HCT116 (cell line): Measurements from ENCODE around the gene RGCC.
"Not testable (repeated sequence)": the region's sequence is repeated elsewhere in the genome, so short reads cannot be mapped to it uniquely, and the experiment has no call there.

ENCODE experiments used
- TF ChIP-seq, protein P1 (sequence below): IDR thresholded peaks from 2 replicates; pipeline ENCODE4 v1.6.1; 2012; ENCODE audit warnings: low read depth
- TF ChIP-seq, protein P2 (sequence below), 3 experiments: fragments of 200-600 bp in 1 of 3; sonication (generic) in 1 of 3; IDR thresholded peaks in 2 of 3; conservative IDR thresholded peaks in 1 of 3; 2 replicates each; pipeline ENCODE4 v1.5.1; 2012 to 2017; ENCODE audit warnings: low read depth in 2 of 3, low read length in 2 of 3, antibody characterized with exemption in 1 of 3, borderline replicate concordance in 1 of 3, control low read depth in 1 of 3, mild to moderate bottlenecking in 1 of 3, mixed read lengths in 1 of 3, mixed run types in 1 of 3, moderate library complexity in 1 of 3; ENCODE audit not compliant: insufficient read depth in 1 of 3

DNA sequence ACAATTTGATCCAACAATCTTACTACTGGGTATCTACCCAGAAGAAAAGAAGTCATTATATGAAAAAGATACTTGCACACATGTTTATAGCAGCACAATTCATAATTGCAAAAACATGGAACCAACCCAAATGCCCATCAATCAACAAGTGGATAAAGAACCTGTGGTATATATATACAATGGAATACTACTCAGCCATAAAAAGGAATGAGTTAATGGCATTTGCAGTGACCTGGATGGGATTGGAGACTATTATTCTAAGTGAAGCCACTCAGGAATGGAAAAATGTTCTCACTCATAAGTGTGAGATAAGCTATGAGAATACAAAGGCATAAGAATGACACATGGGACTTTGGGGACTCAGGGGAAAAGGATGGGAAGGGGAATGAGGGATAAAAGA lies 47.3 kb downstream of the RGCC start:
- TF ChIP-seq, protein P1, sequence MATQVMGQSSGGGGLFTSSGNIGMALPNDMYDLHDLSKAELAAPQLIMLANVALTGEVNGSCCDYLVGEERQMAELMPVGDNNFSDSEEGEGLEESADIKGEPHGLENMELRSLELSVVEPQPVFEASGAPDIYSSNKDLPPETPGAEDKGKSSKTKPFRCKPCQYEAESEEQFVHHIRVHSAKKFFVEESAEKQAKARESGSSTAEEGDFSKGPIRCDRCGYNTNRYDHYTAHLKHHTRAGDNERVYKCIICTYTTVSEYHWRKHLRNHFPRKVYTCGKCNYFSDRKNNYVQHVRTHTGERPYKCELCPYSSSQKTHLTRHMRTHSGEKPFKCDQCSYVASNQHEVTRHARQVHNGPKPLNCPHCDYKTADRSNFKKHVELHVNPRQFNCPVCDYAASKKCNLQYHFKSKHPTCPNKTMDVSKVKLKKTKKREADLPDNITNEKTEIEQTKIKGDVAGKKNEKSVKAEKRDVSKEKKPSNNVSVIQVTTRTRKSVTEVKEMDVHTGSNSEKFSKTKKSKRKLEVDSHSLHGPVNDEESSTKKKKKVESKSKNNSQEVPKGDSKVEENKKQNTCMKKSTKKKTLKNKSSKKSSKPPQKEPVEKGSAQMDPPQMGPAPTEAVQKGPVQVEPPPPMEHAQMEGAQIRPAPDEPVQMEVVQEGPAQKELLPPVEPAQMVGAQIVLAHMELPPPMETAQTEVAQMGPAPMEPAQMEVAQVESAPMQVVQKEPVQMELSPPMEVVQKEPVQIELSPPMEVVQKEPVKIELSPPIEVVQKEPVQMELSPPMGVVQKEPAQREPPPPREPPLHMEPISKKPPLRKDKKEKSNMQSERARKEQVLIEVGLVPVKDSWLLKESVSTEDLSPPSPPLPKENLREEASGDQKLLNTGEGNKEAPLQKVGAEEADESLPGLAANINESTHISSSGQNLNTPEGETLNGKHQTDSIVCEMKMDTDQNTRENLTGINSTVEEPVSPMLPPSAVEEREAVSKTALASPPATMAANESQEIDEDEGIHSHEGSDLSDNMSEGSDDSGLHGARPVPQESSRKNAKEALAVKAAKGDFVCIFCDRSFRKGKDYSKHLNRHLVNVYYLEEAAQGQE: not testable (repeated sequence)
- TF ChIP-seq, protein P2, sequence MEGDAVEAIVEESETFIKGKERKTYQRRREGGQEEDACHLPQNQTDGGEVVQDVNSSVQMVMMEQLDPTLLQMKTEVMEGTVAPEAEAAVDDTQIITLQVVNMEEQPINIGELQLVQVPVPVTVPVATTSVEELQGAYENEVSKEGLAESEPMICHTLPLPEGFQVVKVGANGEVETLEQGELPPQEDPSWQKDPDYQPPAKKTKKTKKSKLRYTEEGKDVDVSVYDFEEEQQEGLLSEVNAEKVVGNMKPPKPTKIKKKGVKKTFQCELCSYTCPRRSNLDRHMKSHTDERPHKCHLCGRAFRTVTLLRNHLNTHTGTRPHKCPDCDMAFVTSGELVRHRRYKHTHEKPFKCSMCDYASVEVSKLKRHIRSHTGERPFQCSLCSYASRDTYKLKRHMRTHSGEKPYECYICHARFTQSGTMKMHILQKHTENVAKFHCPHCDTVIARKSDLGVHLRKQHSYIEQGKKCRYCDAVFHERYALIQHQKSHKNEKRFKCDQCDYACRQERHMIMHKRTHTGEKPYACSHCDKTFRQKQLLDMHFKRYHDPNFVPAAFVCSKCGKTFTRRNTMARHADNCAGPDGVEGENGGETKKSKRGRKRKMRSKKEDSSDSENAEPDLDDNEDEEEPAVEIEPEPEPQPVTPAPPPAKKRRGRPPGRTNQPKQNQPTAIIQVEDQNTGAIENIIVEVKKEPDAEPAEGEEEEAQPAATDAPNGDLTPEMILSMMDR (IDR thresholded peaks at IDR 0.05 in 2 of 3, conservative IDR thresholded peaks at IDR 0.05 in 1 of 3; ENCODE audit: borderline replicate concordance in 1 of 3, insufficient read depth in 1 of 3, low read depth in 2 of 3, low read length in 2 of 3): not testable (repeated sequence)
